B cell (primary cell): ENCODE results near the gene MSANTD3. TPM values are rescaled to one million over a fixed set of nuclear protein-coding genes. Genes with fewer than 3 reads are reported as not detected.

Experiments
- ATAC-seq: fragments of 200-7000 bp; cut with Tn5 transposase; one replicate; pipeline ENCODE4 v1.10.0; 2021; ENCODE audit warnings: low read depth, mild to moderate bottlenecking, moderate number of reproducible peaks, moderate library complexity
- CTCF ChIA-PET: fragments of 350-600 bp; sonication (Branson Sonifier 250); formaldehyde crosslinking; loops from one replicate; lab custom pipeline; 2021; ENCODE audit warnings: antibody characterized with exemption, inconsistent platforms; lab: Charles Lee
- POLR2A ChIA-PET: fragments of 350-600 bp; sonication (Branson Sonifier 250); formaldehyde crosslinking; loops from one replicate; lab custom pipeline; 2021; ENCODE audit warnings: antibody characterized with exemption; lab: Charles Lee
- DNase-seq: peaks from one replicate; pipeline ENCODE4 v3.0.0; 2013
- H2AFZ ChIP-seq: 2 replicates; pipeline ENCODE4 v1.6.1; 2012; ENCODE audit warnings: mild to moderate bottlenecking, low read depth, low read length; ENCODE audit not compliant: insufficient read depth, poor library complexity, severe bottlenecking
- H3K27ac ChIP-seq, 2 donors: 1 replicate in 1 of 2; 2 replicates in 1 of 2; pipeline ENCODE4 v1.5.1; 2012 to 2013; ENCODE audit warnings: low read length in 2 of 2, mild to moderate bottlenecking in 2 of 2, moderate library complexity in 1 of 2
- H3K27me3 ChIP-seq, 4 experiments: fragments of 200-600 bp in 1 of 4; sonication (generic) in 1 of 4; replicated peaks in 1 of 4; 1 replicate in 2 of 4; 2 replicates in 2 of 4; pipeline versions ENCODE4 v1.6.1 to v1.7.0; 2013 to 2016; ENCODE audit warnings: low read length in 3 of 4, mild to moderate bottlenecking in 2 of 4, mixed read lengths in 1 of 4, moderate library complexity in 1 of 4; ENCODE audit not compliant: insufficient read depth in 4 of 4, control insufficient read depth in 3 of 4; ENCODE audit errors: control extremely low read depth in 1 of 4
- H3K36me3 ChIP-seq, 2 experiments: replicated peaks in 1 of 2; 1 replicate in 1 of 2; 2 replicates in 1 of 2; pipeline versions ENCODE4 v1.6.1 to v1.7.1; 2013; ENCODE audit warnings: low read length in 1 of 2; ENCODE audit not compliant: insufficient read depth in 2 of 2, control insufficient read depth in 1 of 2; ENCODE audit errors: control extremely low read depth in 1 of 2, extremely low read depth in 1 of 2
- H3K4me1 ChIP-seq, 2 donors: fragments of 200-600 bp in 1 of 2; sonication (generic) in 1 of 2; 1 replicate in 1 of 2; 2 replicates in 1 of 2; pipeline versions ENCODE4 v1.5.1 to v1.6.1; 2013 to 2017; ENCODE audit warnings: low read length in 2 of 2; ENCODE audit not compliant: control insufficient read depth in 2 of 2, insufficient read depth in 2 of 2
- H3K4me2 ChIP-seq: replicated peaks from 2 replicates; pipeline ENCODE3; 2012; ENCODE audit warnings: mild to moderate bottlenecking, low read depth, low read length; ENCODE audit not compliant: poor library complexity, severe bottlenecking
- H3K4me3 ChIP-seq, 5 experiments: fragments of 200-600 bp in 1 of 5; sonication (generic) in 1 of 5; 1 replicate in 3 of 5; 2 replicates in 2 of 5; pipeline versions ENCODE4 v1.5.1 to v1.7.0; 2011 to 2016; ENCODE audit warnings: low read length in 4 of 5, mild to moderate bottlenecking in 4 of 5, low read depth in 2 of 5, control low read depth in 1 of 5, moderate library complexity in 1 of 5; ENCODE audit not compliant: insufficient read depth in 1 of 5; ENCODE audit errors: control extremely low read depth in 1 of 5, extremely low read depth in 1 of 5
- H3K79me2 ChIP-seq: fragments of 200-600 bp; sonication (generic); one replicate; pipeline ENCODE4 v1.6.0; 2016; ENCODE audit warnings: low read length; ENCODE audit not compliant: control insufficient read depth, insufficient read depth
- H3K9ac ChIP-seq: fragments of 200-600 bp; sonication (generic); 2 replicates; pipeline ENCODE4 v1.6.1; 2017; ENCODE audit warnings: mild to moderate bottlenecking, low read length, moderate library complexity
- H3K9me3 ChIP-seq, 3 donors: one replicate each; pipeline versions ENCODE4 v1.6.1 to v1.7.1; 2013; ENCODE audit warnings: low read length in 2 of 3; ENCODE audit not compliant: control insufficient read depth in 2 of 3, insufficient read depth in 1 of 3; ENCODE audit errors: control extremely low read depth in 1 of 3
- H4K20me1 ChIP-seq: 2 replicates; pipeline ENCODE4 v1.6.0; 2012; ENCODE audit warnings: mild to moderate bottlenecking, low read length; ENCODE audit not compliant: insufficient read depth, control insufficient read depth, poor library complexity, severe bottlenecking
- H3K27ac Mint-ChIP-seq: one replicate; pipeline ENCODE4 v1.8.0; 2021; ENCODE audit warnings: mixed read lengths
- H3K27me3 Mint-ChIP-seq: one replicate; pipeline ENCODE4 v1.8.0; 2021; ENCODE audit warnings: mixed read lengths
- H3K4me1 Mint-ChIP-seq: one replicate; pipeline ENCODE4 v1.8.0; 2021; ENCODE audit warnings: mixed read lengths
- H3K4me3 Mint-ChIP-seq: one replicate; pipeline ENCODE4 v1.8.0; 2021; ENCODE audit warnings: mixed read lengths
- H3K9me3 Mint-ChIP-seq: one replicate; pipeline ENCODE4 v1.8.0; 2022; ENCODE audit warnings: mixed read lengths; ENCODE audit not compliant: insufficient read depth
- CTCF ChIP-seq: fragments of 200-600 bp; IDR thresholded peaks from one replicate; pipeline ENCODE4 v1.8.0; 2022; ENCODE audit warnings: antibody characterized with exemption, mild to moderate bottlenecking
- EZH2 ChIP-seq: IDR thresholded peaks from 2 replicates; pipeline ENCODE4 v1.6.1; 2012; ENCODE audit warnings: borderline replicate concordance, low read depth, mild to moderate bottlenecking, moderate library complexity, low read length; ENCODE audit not compliant: insufficient read depth, poor library complexity, severe bottlenecking
- WGBS: methylation state at CpG from one replicate; pipeline ENCODE4 v1.1.5; 2013; ENCODE audit warnings: missing lambda C conversion rate; ENCODE audit not compliant: insufficient coverage; 5-methylcytosine and 5-hydroxymethylcytosine counted together
- intact Hi-C: fragments of 100-400 bp; cut with micrococcal nuclease; formaldehyde crosslinking; loops from one replicate; pipeline ENCODE4 v1.10.0; 2022
- polyA plus RNA-seq: library from polyadenylated mRNA; depleted of rRNA; stranded (reverse); fragments of >200 nt; gene quantifications from 2 replicates; pipeline ENCODE4 v1.2.3, GENCODE V29; 2012
- total RNA-seq, 2 donors: library from RNA; stranded (reverse); fragments of 120-200 nt in 1 of 2; gene quantifications; 1 replicate in 1 of 2; 2 replicates in 1 of 2; pipeline versions ENCODE4 v1.2.3 to v1.2.4, GENCODE V29; 2013 to 2022

Gene MSANTD3
- total and polyA plus RNA-seq, 2 donors (not counting 1 experiment from before 2014, with no cell fraction given) = 5.9 to 12.1 TPM

- intact Hi-C loops = no loop called here
- DNase-seq (no peak), ATAC-seq (no peak)
- Histone ChIP-seq H2AFZ (no peak overlapping the region), H3K27ac (no peak overlapping the region), H3K36me3 (peaks cover 1 to 8% of the 10 kb centered on the region in 2 experiments), H3K9me3 (no peaks in the 10 kb centered on the region), H3K9ac (no peak overlapping the region), H3K79me2 (no peaks in the 10 kb centered on the region), H3K4me1 (no peaks in the 10 kb centered on the region), H3K4me3 (no peak overlapping the region), H4K20me1 (no peaks in the 10 kb centered on the region), H3K27me3 (no peaks in the 10 kb centered on the region), H3K4me2 (no peak overlapping the region)
- H3K4me1 Mint-ChIP-seq = no peaks in the 10 kb centered on the region
- no peak overlapping the region for H3K27ac Mint-ChIP-seq
- TF ChIP-seq CTCF (no peak), EZH2 (no peak)
- H3K9me3 Mint-ChIP-seq = peaks cover 2% of the 10 kb centered on the region
- H3K27me3 Mint-ChIP-seq = no peaks in the 10 kb centered on the region
- no CpG with 5 or more reads among the region's 2 CpGs for WGBS
- ChIA-PET POLR2A (no interaction called here), CTCF (no interaction called here)
- no peak overlapping the region for H3K4me3 Mint-ChIP-seq
Measured at GRCh38 chr9:100448266-100448665, 21.3 kb downstream of the MSANTD3 start.

GRCh38 chr9:100449420-100449819 lies 22.5 kb downstream of the MSANTD3 start:
- H3K27me3 Mint-ChIP-seq = no peaks in the 10 kb centered on the region
- no peak overlapping the region for H3K27ac ChIP-seq
- 85% methylated on average over 2 of the region's 2 CpGs for WGBS
- H3K27ac Mint-ChIP-seq = no peak overlapping the region
- intact Hi-C loops = no loop called here
- no peaks in the 10 kb centered on the region for H4K20me1 ChIP-seq
- no peak for ATAC-seq
- no peak overlapping the region for H3K4me2 ChIP-seq
- no peak for TF ChIP-seq CTCF
- no peaks in the 10 kb centered on the region for H3K27me3 ChIP-seq
- ChIA-PET POLR2A (no interaction called here), CTCF (interaction anchor here (1.5 kb wide), 1 partner anchor 12 kb away, joined by 6 read pairs; no protein-coding TSS in a partner anchor)
- peaks cover 0 to 4% of the 10 kb centered on the region in 2 experiments for H3K36me3 ChIP-seq
- H3K9me3 Mint-ChIP-seq = peaks cover 2% of the 10 kb centered on the region
- DNase-seq = no peak
- H3K9ac ChIP-seq = no peak overlapping the region
- H3K4me1 Mint-ChIP-seq = no peaks in the 10 kb centered on the region
- H3K79me2 ChIP-seq = no peaks in the 10 kb centered on the region
- H2AFZ ChIP-seq = no peak overlapping the region
- H3K4me3 ChIP-seq = no peak overlapping the region
- no peak overlapping the region for H3K4me3 Mint-ChIP-seq
- no peaks in the 10 kb centered on the region for H3K9me3 ChIP-seq
- no peaks in the 10 kb centered on the region for H3K4me1 ChIP-seq
